NCI-H1694 (cell line): ENCODE results near the gene RNF180.

ENCODE experiments used
- DNase-seq: peaks from one replicate; lab custom pipeline; 2025; lab: John Stamatoyannopoulos, UW

RNF180 gene, protein sequence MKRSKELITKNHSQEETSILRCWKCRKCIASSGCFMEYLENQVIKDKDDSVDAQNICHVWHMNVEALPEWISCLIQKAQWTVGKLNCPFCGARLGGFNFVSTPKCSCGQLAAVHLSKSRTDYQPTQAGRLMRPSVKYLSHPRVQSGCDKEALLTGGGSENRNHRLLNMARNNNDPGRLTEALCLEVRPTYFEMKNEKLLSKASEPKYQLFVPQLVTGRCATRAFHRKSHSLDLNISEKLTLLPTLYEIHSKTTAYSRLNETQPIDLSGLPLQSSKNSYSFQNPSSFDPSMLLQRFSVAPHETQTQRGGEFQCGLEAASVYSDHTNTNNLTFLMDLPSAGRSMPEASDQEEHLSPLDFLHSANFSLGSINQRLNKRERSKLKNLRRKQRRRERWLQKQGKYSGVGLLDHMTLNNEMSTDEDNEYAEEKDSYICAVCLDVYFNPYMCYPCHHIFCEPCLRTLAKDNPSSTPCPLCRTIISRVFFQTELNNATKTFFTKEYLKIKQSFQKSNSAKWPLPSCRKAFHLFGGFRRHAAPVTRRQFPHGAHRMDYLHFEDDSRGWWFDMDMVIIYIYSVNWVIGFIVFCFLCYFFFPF

DNA sequence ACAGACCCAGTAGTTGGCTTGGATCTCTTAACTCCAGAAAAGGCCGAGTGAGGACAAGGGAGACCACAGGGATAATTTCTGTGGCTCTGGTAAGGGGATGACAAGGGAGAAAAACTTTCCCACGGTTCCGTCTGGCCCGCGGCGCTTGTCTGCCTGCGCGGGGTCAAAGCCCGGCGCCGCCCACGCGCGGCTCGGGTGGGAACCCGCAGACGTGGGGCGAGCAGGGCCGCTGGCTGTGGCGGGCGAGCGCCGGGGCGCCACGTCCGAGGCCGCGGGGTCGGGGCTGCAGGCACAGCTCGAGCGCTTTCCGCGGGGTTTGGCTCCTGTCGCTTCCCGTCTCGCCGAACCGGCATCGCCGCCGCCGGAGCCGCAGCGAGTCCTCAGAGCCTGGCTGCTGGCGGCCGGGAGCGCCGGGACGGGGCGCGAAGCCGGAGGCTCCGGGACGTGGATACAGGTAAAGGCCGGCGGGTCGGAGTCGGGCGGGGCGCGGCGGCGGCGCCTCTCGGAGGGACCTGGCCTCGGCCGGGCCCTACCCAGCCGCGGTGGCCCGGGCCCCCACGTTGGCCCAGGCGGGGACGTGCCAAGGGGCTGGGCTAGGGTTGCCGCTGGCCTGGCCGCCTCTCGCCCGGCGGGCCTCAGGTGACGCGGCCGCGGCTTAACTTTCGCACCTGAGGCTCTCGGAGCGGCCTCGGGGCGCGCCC, at the start of gene RNF180:
Gene RNF180 (plus strand): TSS at position 344 of the 701 bp plus-strand sequence. CDS start 34,965 bp downstream, outside the sequence.
- no peak for DNase-seq

DNA sequence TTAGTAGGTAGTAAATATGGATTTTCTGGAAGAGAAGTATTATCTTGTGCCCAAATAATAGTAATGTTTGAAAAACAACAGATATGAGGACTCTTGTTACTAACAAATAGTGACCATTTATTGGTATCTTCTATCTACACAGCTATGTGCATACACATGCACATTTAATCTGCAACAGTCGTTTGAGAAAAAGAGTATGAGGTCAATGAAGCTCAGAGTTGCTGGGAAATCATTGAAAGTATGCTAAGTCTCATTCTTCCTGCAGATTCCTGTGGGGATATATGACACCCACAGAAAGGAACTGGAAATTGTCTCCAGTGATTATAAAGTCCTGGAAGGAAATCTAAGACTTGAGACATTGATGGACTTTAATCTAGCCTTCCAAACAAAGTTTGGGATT, 40.1 kb upstream of the RNF180 start:
- DNase-seq = no peak

DNA sequence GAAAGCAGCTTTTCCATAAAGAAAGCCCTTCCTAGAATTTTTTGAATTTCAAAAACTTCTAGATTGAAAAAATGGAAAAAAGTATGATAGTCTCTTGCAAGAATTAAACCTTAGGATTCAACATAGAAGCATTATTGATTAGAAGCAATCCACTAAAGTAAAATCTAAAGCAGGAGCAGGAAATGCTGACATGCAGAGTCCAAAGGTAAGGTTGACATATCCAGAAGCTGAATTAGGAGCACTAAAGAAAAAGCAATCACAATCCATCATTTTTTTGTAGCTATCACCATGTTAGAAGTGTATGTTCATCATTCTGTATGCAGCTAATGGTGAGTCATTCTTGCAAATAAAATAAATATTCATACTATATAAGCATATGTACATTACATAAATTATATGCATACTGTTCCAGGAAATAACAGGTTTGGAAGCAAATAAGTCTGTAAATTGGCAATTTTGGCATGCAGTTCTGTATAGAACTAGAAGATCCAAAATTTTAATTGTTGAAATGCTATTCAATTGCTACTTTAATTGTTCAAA, 39.4 kb upstream of the RNF180 start:
- DNase-seq = no peak

DNA sequence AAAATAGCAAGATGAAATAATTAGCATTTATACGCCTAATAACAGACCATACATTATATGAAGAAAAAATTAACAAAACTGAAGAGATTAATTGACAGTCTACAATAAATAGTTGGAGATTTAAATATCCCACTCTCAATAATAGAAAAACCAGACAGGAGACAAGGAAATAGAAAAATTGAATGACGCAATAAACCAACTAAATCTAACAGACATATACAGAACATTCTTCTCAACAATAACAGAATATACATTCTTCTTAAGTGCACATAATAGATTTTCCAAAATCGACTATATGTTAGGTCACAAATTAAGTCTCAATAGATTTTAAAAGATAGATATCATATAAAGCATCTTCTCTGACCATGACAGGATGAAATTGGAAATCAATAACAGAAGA, 25.6 kb upstream of the RNF180 start:
- DNase-seq = no peak

DNA sequence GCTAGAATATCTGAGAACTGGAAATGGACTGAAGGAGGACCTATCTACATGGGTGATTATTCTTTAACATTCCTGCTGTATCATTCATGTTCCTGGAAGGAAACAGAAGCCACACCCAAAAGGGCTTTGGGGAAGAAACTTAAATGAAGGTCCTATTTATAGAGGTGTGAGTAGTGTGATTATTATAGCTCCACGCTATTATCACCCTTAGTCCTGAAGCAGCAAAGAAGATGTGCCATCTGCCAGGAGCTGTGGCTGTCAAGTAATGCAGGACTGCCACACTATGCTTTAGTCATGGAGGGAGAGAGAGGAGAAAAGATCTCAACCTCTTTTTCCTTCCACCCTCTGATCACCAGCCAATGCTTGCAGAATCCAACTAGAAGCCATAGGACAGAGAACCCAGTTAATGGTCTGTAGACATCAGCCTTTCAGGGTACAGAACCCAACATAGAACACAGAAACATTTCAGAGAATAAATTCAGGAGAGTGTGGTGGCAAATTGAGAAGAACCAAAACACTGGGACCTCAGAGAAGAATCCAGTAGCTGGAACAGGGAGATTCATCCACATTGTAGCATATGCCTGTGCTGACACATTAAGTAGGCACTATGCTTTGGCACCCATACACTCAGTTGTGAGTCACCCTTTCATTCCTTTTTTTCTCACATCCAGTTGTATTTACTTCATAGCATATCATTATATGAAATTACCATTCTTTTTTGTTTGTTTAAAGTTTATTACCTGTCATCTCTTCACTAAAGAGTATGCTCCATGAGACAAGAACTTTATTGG, 21.0 kb upstream of the RNF180 start:
- DNase-seq = no peak

DNA sequence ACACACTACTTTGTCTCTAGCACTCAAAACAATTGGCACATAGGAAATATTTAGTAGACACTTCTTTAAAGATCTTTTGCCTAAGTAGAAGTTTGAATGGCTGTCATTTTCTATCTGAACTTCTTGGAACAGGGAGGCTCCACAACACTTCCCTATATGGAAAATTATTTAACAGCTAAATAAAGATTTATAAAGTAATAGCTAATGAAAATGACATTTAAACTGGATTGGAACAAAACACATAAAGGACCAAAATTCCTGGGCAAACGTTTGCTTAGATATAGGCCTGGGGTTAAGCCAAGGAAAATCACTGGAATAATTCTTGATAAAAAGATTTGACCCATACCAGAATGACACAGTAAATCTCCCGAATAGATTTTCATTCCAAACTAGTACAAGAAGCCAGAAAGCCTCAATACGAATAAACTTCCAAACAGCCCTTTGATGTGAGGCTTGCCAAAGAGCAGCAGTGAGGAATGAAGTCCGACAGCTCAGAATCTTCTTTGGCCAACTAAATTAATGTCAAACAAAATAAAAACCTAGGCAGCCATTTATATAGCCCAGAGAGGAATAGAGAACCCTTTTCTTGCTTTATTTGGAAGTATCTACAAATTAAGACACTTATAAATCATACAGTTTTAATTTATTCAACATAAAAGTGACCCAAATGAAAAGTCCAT, 20.3 kb upstream of the RNF180 start:
- no peak for DNase-seq

DNA sequence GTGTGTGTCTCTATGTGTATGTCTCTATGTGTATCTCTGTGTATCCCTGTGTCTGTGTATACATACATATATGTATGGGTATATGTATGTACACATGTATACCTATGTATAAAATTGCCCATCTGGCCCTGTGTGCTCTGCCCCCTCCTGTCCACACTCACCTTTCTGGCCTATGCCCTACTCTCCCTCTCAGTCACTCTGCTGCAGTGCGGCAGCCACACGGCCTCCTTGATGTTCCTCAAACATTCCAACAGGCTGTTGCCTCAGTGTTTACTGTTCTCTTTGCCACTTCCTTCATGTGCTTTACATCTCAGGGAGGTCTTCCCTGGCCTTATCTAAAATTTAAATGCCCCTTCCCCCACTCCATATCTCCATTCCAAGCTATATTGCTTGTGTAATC, 18.3 kb upstream of the RNF180 start:
- no peak for DNase-seq

DNA sequence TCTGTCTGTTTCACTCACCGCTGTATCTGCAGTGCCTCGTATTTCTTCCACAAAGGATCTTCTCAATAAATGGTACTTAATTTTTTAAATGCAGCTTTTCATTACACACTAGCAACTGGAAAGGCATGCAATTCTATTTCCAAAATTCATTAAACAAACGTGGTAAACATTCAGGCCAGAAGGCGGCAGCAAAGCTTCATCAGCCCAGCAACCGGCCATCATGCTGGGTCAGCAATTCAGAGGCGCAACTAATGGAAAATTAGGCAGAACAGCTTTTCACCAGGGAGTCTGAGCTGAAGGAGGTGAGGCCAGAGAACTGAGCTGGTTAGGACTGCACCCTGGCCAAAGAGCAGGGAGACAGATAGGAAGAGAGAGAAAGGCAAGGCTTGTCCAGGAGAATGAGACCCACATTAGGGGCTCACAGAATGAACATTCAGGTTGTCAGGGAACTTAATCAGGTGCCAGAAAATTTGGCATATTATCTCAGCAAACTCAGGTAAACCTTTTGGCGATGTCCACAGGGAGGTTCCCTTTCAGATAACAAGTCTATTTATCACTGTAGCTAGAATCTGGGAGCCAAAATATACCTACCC, 17.7 kb upstream of the RNF180 start:
- peak; percentile 15 for DNase-seq

DNA sequence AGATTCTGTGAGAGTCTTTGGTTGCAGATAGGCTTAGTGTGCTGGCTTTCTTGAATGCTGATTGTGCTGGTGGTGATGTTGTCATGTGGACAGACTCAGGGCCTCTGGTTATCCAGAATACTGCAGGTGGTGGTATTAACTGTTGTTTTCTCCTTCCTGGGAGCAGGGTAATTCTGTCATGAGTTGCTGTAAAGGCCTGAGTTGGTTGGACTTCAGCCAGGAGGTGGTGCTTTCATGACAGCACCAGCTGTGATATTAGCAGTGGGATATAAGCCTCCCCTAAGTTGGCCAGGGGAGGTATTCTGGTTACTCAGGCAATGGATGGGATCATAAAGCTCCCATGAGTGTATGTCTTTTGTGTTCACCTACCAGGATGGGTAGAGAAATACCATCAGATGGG, 16.4 kb upstream of the RNF180 start:
- peak; percentile 14 for DNase-seq

DNA sequence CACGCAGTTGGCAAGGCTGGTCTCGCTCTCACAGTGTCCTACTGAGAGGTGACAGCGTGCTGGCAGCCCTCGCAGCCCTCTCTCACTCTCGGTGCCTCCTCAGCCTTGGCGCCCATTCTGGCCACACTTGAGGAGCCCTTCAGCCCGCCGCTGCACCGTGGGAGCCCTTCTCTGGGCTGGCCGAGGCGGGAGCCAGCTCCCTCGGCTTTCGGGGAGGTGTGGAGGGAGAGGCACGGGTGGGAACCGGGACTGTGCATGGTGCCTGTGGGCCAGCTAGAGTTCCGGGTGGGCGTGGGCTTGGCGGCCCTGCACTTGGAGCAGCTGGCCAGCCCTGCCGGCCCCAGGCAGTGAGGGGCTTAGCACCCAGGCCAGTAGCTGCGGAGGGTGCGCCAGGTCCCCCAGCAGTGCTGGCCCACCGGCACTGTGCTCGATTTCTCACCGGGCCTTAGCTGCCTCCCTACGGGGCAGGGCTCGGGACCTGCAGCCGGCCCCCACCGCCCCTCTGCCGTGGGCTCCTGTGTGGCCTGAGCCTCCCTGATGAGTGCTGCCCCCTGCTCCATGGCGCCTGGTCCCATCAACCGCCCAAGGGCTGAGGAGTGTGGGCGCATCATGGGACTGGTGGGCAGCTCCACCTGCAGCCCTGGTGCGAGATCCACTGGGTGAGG, 15.7 kb upstream of the RNF180 start:
- no peak for DNase-seq

DNA sequence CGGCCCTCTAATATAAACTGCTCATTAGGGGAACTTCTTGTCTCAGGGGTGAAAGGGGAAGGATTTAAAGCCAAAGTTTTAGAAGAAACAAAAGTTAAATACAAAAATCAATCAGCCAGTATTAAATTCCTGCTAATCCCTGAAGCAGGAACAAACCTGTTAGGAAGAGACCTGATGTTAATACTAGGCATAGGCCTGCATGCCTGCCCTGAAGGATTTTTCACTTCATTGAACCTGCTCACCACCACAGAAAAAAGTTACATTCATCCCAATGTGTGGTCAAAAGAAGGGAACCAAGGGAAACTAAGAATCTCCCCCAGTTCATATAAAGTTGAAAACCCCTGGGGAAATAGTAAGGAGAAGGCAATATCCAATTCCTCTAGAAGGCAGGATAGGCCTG, 9.4 kb upstream of the RNF180 start:
- DNase-seq = no peak

DNA sequence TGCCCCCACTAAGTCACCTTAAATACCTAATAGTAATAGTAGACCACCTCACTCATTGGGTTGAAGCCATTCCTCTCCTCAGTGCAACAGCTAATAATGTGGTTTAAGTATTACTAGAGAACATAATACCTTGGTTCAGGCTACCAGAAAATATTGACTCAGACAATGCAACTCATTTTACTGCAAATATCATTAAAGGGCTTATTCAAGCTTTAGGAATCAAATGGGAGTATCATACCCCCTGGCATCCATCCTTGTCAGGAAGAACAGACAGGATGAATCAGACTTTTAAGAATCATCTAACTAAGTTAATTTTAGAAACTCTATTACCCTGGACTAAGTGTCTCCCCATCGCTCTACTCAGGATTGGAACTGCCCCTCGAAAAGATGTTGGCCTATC, 6.8 kb upstream of the RNF180 start:
- no peak for DNase-seq

DNA sequence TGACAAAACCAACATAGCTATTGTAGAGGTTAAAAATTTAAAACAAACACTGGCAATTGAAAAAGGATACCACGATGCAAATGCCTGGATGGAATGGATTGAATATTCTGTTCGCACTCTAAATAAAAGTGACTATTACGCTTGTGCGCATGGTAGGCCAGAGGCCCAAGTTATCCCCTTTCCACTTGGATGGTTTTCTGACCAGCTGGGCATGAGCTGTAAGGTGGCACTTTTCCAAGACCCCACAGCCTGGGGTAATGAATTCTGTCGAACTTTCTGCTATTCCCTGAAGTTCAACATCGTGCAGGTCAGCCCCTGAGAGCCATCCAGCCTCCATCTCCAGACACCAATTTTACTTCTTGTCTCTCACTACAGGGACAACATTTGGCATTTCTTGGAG, 5.4 kb upstream of the RNF180 start:
- DNase-seq = no peak

DNA sequence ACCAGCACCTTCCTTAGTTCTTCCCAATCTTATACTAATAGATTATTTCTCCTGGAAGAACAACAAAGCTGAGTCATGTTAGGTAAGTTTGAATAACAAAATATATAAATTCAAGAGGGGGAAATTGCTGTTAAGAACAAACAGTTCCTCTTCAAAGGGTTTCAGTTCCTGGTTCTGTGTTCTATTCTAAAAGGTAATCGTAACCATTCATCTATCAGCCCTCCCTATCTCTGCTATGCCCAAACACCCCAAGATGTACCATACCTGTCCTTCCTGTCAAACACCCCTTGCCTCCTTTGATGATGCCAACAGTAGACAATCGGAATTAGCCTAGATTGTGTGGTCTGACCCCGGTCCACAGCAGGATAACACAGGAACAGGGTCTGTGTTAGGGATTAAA, 4.2 kb upstream of the RNF180 start:
- no peak for DNase-seq

DNA sequence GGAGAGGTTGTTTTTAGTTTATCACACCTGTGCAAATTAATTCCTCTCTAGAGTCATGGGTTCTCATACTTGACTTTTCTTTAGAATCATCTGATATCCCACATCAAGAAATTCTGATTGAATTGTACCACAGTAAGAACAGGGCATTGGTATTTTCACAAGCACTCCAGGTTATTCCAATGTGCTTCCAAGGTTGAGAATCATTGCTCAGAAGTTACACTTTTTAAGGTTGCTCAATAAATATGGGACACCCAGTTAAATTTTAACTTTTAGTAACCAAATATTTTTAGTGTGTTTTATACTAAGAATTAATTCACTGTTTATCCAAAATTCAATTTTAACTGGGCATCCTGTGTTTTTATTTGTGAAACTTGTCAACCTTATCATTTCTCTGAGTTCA, 2.5 kb upstream of the RNF180 start:
- DNase-seq = no peak

DNA sequence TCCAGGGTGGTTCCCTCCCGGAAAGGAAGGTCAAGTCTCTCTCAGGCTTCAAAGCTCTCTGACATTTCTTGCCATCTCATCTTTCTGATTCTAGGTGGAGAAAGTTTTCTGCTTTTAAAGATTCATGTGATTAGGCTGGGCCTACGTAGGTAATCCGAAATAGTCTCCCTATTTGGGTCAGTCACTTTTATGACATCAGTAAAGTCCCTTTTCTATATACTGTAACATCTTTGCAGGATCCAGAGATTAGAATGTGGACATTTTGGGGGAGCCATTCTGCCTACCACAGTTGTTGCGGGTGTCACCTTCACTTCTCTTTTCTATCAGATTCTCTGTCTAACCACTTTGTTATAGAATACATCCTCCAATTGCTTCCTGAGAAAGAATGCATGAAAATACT, 1.9 kb upstream of the RNF180 start:
- DNase-seq = no peak

DNA sequence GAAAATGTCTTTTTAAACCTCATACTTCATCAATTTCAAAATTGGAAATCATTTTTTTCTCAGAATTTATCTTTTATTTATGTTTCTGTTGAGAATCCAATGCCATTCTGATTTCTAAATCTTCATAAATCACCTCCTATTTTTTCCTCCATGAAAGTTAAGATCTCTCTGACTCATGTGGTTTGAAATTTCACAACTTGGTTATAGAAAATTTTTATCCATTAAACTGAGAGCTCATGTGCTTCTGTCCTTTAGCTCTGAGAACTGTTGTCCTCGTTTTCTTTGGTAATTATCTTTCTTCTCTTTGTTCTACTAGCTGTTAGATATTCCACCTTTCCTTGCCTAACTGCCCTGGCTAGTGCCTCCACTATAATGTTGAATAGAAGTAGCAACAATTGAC, 1.5 kb upstream of the RNF180 start:
- DNase-seq = no peak

DNA sequence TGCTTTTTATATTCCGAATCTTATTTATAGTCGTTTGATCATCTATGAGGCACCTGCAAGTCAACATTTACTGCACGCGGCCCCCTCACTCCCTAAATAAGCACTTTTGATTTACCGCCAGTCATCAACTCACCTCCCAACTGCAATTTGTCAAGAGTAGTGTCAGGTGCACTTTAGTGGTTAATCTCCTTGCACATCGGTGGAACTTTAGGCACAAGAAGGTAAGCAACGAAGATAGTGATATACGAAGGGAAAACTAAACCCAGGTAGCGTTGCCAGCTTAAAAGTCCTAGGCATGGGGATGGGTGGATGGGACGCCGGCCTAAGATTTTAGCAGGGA, 513 bp upstream of the RNF180 start:
- DNase-seq = no peak

DNA sequence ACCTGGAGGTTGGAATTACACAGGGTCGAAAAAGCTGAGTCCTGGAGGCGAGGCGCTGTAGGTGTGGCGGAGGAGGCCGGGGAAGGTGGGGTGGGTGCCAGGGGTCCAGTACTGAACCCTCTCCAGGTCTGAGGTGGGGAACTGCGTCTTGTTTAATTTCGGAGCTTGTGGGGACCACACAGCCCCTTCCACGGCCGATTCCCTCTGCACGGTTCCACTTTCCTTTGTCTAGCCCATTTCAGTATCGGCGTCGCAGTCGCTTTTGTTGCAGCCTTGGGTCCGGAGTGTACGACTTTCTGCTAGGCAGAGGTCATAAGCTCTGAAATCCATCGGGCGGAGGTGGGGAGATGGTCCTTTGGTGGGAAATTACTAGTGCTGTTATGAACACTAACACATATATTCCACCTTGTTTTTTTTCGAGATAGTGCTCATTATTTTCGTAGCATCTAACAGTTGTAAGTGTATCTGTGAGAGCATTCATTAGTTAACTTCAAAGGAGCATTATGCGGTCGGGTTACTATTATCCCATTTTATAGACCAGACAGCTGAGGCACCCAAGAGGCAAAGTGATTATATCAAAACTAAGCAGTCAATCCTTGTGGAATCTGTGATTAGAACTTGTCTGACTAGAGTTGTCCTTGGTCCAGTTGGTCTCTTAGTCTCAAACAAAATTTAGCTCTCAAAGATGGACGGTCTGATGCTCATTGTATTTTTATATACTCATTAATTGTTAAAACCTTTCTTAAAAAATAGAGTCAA, 737 bp downstream of the RNF180 start:
- DNase-seq = no peak

DNA sequence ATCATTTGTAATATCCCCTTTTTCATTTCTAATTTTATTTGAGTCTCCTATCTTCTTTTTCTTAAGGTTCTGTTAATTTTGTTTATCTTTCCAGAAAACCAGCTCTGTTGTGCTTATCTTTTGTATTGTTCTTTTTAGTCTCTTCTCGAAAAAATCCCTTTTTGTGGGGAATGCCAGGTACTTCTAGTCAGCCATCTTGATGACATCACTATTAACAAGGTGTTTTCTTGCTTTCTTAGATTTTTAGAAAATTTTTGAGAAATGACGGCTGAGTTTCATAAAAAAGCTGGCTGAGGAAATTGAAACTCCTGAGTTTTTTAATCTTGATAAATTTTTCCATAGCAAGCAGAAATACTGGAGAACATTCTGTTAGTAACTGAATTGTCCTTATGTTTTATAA, 10.7 kb downstream of the RNF180 start:
- DNase-seq = no peak
